Activated CD4-positive, alpha-beta T cell treated with anti-CD3 and anti-CD28 coated beads, Interleukin-2, amount 10 ng/mL, durations not matched to agents 24 days and 14 days (primary cell): ENCODE data around the gene CTNNA3. TPM values are rescaled to one million over a fixed set of nuclear protein-coding genes. Genes with fewer than 3 reads are reported as not detected.

ENCODE experiments used
- DNase-seq: peaks from one replicate; pipeline ENCODE4 v3.0.0; 2022
- H3K27ac Mint-ChIP-seq: one replicate; pipeline ENCODE4 v1.8.0; 2022; ENCODE audit warnings: mild to moderate bottlenecking, mixed read lengths
- H3K27me3 Mint-ChIP-seq: one replicate; pipeline ENCODE4 v1.8.0; 2022; ENCODE audit warnings: mixed read lengths
- H3K36me3 Mint-ChIP-seq: one replicate; pipeline ENCODE4 v1.8.0; 2022; ENCODE audit warnings: low read depth, mild to moderate bottlenecking, mixed read lengths
- H3K4me1 Mint-ChIP-seq: one replicate; pipeline ENCODE4 v1.8.0; 2021; ENCODE audit warnings: mixed read lengths
- H3K4me3 Mint-ChIP-seq: one replicate; pipeline ENCODE4 v1.8.0; 2022; ENCODE audit warnings: mild to moderate bottlenecking, moderate library complexity, mixed read lengths
- H3K9me3 Mint-ChIP-seq: one replicate; pipeline ENCODE4 v1.8.0; 2021; ENCODE audit warnings: mixed read lengths
- intact Hi-C: fragments of 100-400 bp; cut with micrococcal nuclease; formaldehyde crosslinking; loops from one replicate; pipeline ENCODE4 v1.15.1; 2023
- total RNA-seq: library from RNA; stranded (reverse); gene quantifications from 2 replicates; pipeline ENCODE4 v1.2.3, GENCODE V29; 2022

CTNNA3 gene
- total RNA-seq, 1 donor from 2014 or later, result not detected

DNA sequence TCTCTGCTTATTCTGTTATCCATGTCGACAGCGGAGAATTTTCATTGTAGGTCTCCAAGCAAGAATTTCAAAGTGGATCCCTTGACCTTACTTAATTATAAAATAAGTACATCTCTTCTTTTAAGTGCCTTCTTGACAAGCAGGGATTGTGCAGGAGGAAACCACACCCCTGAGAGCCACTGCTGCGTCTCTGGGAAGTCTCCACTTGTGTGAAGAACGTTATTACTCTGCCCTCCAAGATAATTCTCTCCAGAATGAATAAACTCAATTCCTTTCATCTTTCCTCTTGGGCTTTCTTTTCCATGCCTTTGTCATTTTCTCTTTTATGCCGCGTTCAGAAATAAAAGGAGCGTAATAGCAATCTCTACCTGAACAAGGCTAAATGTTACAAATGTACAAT is 1801.0 kb downstream of the CTNNA3 start:
- no peak for DNase-seq
- H3K27me3 Mint-ChIP-seq, result no peaks in the 10 kb centered on the region
- H3K36me3 Mint-ChIP-seq, result no peaks in the 10 kb centered on the region
- intact Hi-C loops, result no loop called here
- no peaks in the 10 kb centered on the region for H3K9me3 Mint-ChIP-seq
- no peaks in the 10 kb centered on the region for H3K4me1 Mint-ChIP-seq
- H3K4me3 Mint-ChIP-seq, result no peak overlapping the region
- no peak overlapping the region for H3K27ac Mint-ChIP-seq

DNA sequence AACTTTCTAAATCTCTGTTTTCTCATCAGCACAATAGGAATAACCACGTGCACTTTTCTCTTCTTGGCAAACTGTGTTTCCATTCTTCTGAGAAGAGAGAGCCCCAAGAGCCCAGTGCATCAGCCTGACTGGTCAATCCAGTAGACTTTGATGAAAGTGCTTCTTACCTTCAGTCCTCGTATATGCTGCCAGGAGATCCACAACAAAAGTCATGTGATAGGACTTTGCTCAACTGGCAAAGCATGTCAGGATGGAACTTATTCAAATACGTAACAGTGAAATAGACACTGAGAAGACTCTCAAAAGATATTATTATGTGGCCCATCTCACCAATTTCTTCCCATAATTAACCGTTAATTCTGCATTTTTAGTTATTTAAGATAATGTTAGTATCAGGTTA is 1801.6 kb downstream of the CTNNA3 start:
- Mint-ChIP-seq H3K27ac (no peak overlapping the region), H3K4me3 (no peak overlapping the region), H3K36me3 (no peaks in the 10 kb centered on the region), H3K27me3 (no peaks in the 10 kb centered on the region), H3K9me3 (no peaks in the 10 kb centered on the region), H3K4me1 (no peaks in the 10 kb centered on the region)
- intact Hi-C loops, result no loop called here
- DNase-seq, result no peak

DNA sequence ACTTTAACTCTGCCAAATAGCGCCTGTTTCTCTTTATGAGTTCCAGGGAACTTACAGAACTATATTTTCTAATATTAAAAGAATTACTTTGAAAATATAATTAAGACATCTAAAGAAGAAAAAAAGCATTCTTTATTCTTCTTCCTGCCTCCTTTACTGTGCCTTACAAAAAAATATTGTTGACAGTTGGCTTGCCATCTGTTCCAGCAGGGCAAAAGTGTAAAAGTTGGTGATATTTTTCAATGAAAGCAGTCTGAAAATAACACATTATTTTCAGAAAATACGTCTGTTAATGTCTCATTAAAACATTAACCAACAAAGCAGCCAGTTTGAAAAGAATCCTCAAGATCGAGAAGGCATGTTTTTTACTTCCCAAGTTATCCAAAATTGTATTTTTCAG is 1802.3 kb downstream of the CTNNA3 start:
- no peaks in the 10 kb centered on the region for H3K36me3 Mint-ChIP-seq
- H3K4me1 Mint-ChIP-seq, result no peaks in the 10 kb centered on the region
- no peak overlapping the region for H3K4me3 Mint-ChIP-seq
- no peaks in the 10 kb centered on the region for H3K27me3 Mint-ChIP-seq
- H3K9me3 Mint-ChIP-seq, result no peaks in the 10 kb centered on the region
- DNase-seq, result no peak
- intact Hi-C loops, result no loop called here
- no peak overlapping the region for H3K27ac Mint-ChIP-seq

DNA sequence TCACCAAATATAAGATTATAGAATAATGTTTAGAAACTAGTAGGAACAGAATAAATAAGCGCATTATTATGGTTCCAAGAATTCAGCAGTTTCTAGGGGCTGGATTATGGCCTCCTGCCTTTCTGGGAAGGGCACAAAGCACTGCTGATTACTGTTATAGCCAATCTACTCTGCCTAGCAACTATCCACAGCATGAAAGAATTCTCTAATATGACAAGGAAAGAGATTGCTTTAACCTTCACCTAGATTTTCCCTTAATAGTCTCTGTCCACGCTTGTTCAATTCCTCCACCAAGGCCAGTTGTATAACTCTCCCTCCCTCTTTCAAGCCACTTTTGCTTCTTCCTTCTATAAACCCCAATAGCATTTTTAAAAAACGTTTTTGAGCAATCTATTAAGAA is 1803.7 kb downstream of the CTNNA3 start:
- Mint-ChIP-seq H3K27me3 (no peaks in the 10 kb centered on the region), H3K9me3 (no peaks in the 10 kb centered on the region), H3K4me3 (no peak overlapping the region), H3K27ac (no peak overlapping the region), H3K36me3 (no peaks in the 10 kb centered on the region), H3K4me1 (no peaks in the 10 kb centered on the region)
- intact Hi-C loops, result no loop called here
- no peak for DNase-seq

GRCh38 chr10:65891073-65891981 is 1804.7 kb downstream of the CTNNA3 start:
- DNase-seq, result no peak
- no peaks in the 10 kb centered on the region for H3K9me3 Mint-ChIP-seq
- intact Hi-C loops, result no loop called here
- H3K4me1 Mint-ChIP-seq, result no peaks in the 10 kb centered on the region
- no peak overlapping the region for H3K4me3 Mint-ChIP-seq
- H3K36me3 Mint-ChIP-seq, result no peaks in the 10 kb centered on the region
- no peak overlapping the region for H3K27ac Mint-ChIP-seq
- H3K27me3 Mint-ChIP-seq, result no peaks in the 10 kb centered on the region

- no peaks in the 10 kb centered on the region for H3K4me1 Mint-ChIP-seq
- H3K27ac Mint-ChIP-seq, result no peak overlapping the region
- H3K9me3 Mint-ChIP-seq, result no peaks in the 10 kb centered on the region
- no peak for DNase-seq
- H3K4me3 Mint-ChIP-seq, result no peak overlapping the region
- intact Hi-C loops, result no loop called here
- no peaks in the 10 kb centered on the region for H3K36me3 Mint-ChIP-seq
- no peaks in the 10 kb centered on the region for H3K27me3 Mint-ChIP-seq
These were observed 1831.5 kb downstream of the CTNNA3 start for GRCh38 chr10:65864529-65864928.

DNA sequence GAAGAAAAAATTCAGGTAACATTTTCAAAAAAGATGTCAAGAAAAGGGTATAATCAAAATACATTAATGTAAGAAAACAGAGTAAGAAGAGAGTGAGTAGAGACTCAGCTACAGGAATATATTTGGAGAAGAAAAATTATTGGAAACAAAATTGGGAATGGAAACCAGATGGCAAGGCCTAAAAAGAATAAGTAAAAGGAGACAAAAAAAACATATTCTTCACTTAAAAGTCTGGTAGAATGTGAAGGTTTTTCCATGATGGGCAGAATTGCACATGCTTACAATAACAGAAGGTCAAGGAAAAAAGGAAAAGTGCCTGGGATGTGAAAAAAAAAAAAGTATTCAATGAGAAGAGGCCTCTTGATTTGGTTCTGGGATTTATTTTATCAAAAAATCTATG is 1832.0 kb downstream of the CTNNA3 start:
- H3K9me3 Mint-ChIP-seq, result no peaks in the 10 kb centered on the region
- H3K36me3 Mint-ChIP-seq, result no peaks in the 10 kb centered on the region
- H3K27ac Mint-ChIP-seq, result no peak overlapping the region
- no peak for DNase-seq
- H3K4me1 Mint-ChIP-seq, result no peaks in the 10 kb centered on the region
- intact Hi-C loops, result no loop called here
- no peak overlapping the region for H3K4me3 Mint-ChIP-seq
- no peaks in the 10 kb centered on the region for H3K27me3 Mint-ChIP-seq

Other genes starting within 250 kb of the CTNNA3 start
- 23.8 and 24.2 TPM in 2 replicates for gene DNAJC12, start 142.0 kb upstream of the CTNNA3 start, total RNA-seq
- 27.1 and 27.8 TPM in 2 replicates for gene SIRT1, start 188.5 kb upstream of the CTNNA3 start, total RNA-seq